OCI-LY7 (cell line): Measurements from ENCODE around the gene MGA. TPM values are rescaled to one million over a fixed set of nuclear protein-coding genes. Genes with fewer than 3 reads are reported as not detected.

Source experiments
- BruUV-seq: library from RNA; stranded (reverse); fragments of 400-500 nt; replicated peaks from 2 replicates; lab custom pipeline; 2021; lab: Mats Ljungman, UMichigan
- CTCF ChIA-PET: fragments of 300-600 bp; sonication (Branson Sonifier 250); formaldehyde crosslinking; loops from one replicate; lab custom pipeline; 2022; ENCODE audit warnings: antibody characterized with exemption; ENCODE audit not compliant: unreplicated experiment; lab: Charles Lee
- POLR2A ChIA-PET: fragments of 300-600 bp; sonication (Branson Sonifier 250); formaldehyde crosslinking; loops from one replicate; lab custom pipeline; 2022; ENCODE audit warnings: antibody characterized with exemption; lab: Charles Lee
- DNase-seq: peaks from one replicate; pipeline ENCODE4 v3.0.0-alpha.2; 2015; ENCODE audit warnings: low spot score
- H2AFZ ChIP-seq: fragments of 200-600 bp; sonication (generic), shearing (Covaris generic); 2 replicates; pipeline ENCODE4 v1.6.1; 2014; ENCODE audit warnings: mild to moderate bottlenecking, antibody characterized with exemption, low read length, moderate library complexity
- H3K27ac ChIP-seq: fragments of 200-600 bp; sonication (generic); 2 replicates; pipeline ENCODE4 v1.5.1; 2014; ENCODE audit warnings: mixed run types, low read depth, mild to moderate bottlenecking, moderate library complexity, low read length, inconsistent platforms; ENCODE audit not compliant: poor library complexity, severe bottlenecking
- H3K36me3 ChIP-seq: fragments of 200-600 bp; sonication (generic); 2 replicates; pipeline ENCODE4 v1.6.1; 2014; ENCODE audit warnings: mild to moderate bottlenecking, antibody characterized with exemption, low read length, moderate library complexity, mixed read lengths; ENCODE audit not compliant: insufficient read depth
- H3K4me1 ChIP-seq: fragments of 200-600 bp; sonication (generic); 2 replicates; pipeline ENCODE4 v1.5.1; 2014; ENCODE audit warnings: mild to moderate bottlenecking, low read length; ENCODE audit not compliant: insufficient read depth, poor library complexity, severe bottlenecking
- H3K4me2 ChIP-seq: fragments of 200-600 bp; sonication (generic); 2 replicates; pipeline ENCODE4 v1.6.1; 2014; ENCODE audit warnings: mild to moderate bottlenecking, low read length
- H3K4me3 ChIP-seq: fragments of 200-600 bp; sonication (generic); 2 replicates; pipeline ENCODE4 v1.5.1; 2014; ENCODE audit warnings: mild to moderate bottlenecking, low read depth, low read length; ENCODE audit not compliant: poor library complexity, severe bottlenecking
- H3K79me2 ChIP-seq: fragments of 200-600 bp; sonication (generic); 2 replicates; pipeline ENCODE4 v1.6.1; 2016; ENCODE audit warnings: low read depth, mild to moderate bottlenecking, low read length, moderate library complexity, mixed read lengths; ENCODE audit not compliant: insufficient read depth
- H3K9me2 ChIP-seq: fragments of 200-600 bp; sonication (generic); 2 replicates; pipeline ENCODE4 v1.6.1; 2016; ENCODE audit warnings: mild to moderate bottlenecking, low read length, mixed read lengths; ENCODE audit not compliant: insufficient read depth
- H3K9me3 ChIP-seq: fragments of 200-600 bp; sonication (generic); 2 replicates; pipeline ENCODE4 v1.6.1; 2014; ENCODE audit warnings: mild to moderate bottlenecking, mixed run types, low read length, mixed read lengths
- H4K20me1 ChIP-seq: fragments of 200-600 bp; sonication (generic); 2 replicates; pipeline ENCODE4 v1.6.1; 2014; ENCODE audit warnings: mild to moderate bottlenecking, antibody characterized with exemption, low read length, moderate library complexity, mixed read lengths; ENCODE audit not compliant: insufficient read depth
- CTCF ChIP-seq: fragments of 200-600 bp; sonication (generic); conservative IDR thresholded peaks from 2 replicates; pipeline ENCODE4 v1.5.1; 2014; ENCODE audit warnings: mild to moderate bottlenecking, antibody characterized with exemption, low read length, moderate library complexity, mixed read lengths
- EZH2phosphoT487 ChIP-seq: fragments of 200-600 bp; sonication (generic); IDR thresholded peaks from 2 replicates; pipeline ENCODE4 v1.6.1; 2018; ENCODE audit warnings: low read depth, borderline replicate concordance, mild to moderate bottlenecking, mixed run types, antibody characterized with exemption, low read length, moderate library complexity, mixed read lengths
- intact Hi-C: fragments of 100-400 bp; cut with micrococcal nuclease; formaldehyde crosslinking; loops from one replicate; pipeline ENCODE4 v1.10.0; 2022; ENCODE audit not compliant: unreplicated experiment
- total RNA-seq, 2 experiments: library from RNA; depleted of rRNA in 1 of 2; stranded (reverse); fragments of >200 nt in 1 of 2; shearing (Covaris generic) in 1 of 2; gene quantifications; 2 replicates each; pipeline ENCODE4 v1.2.3, GENCODE V29; 2014 to 2022

Gene MGA
- total RNA-seq, 2 experiments from 2014 or later = 48.8 to 59.1 TPM

- intact Hi-C loops = no loop called here
- H3K36me3 ChIP-seq = peaks cover 85% of the 10 kb centered on the region
- H3K4me2 ChIP-seq = no peak overlapping the region
- H3K4me3 ChIP-seq = no peak overlapping the region
- CTCF ChIA-PET = no interaction called here
- no peak for DNase-seq
- H3K9me3 ChIP-seq = no peaks in the 10 kb centered on the region
- no peaks in the 10 kb centered on the region for H3K9me2 ChIP-seq
- H3K27ac ChIP-seq = no peak overlapping the region
- H2AFZ ChIP-seq = no peak overlapping the region
- peaks cover 57% of the 10 kb centered on the region for H3K79me2 ChIP-seq
- no TSS peak for BruUV-seq
- H4K20me1 ChIP-seq = no peaks in the 10 kb centered on the region
- no peaks in the 10 kb centered on the region for H3K4me1 ChIP-seq
- no peak for TF ChIP-seq CTCF
- no peak for TF ChIP-seq EZH2phosphoT487
- POLR2A ChIA-PET = interaction anchor here (0.7 kb wide), 1 partner anchor 593 kb away, joined by 3 read pairs; no protein-coding TSS in a partner anchor
Measured at GRCh38 chr15:41703120-41703519, 42.9 kb downstream of the MGA start.

- Histone ChIP-seq H3K9me2 (no peaks in the 10 kb centered on the region), H3K79me2 (no peaks in the 10 kb centered on the region), H3K36me3 (peaks cover 70% of the 10 kb centered on the region), H3K4me2 (no peak overlapping the region), H3K4me3 (no peak overlapping the region), H4K20me1 (no peaks in the 10 kb centered on the region), H3K27ac (no peak overlapping the region), H3K9me3 (no peaks in the 10 kb centered on the region), H3K4me1 (no peaks in the 10 kb centered on the region), H2AFZ (no peak overlapping the region)
- TF ChIP-seq CTCF (no peak), EZH2phosphoT487 (no peak)
- BruUV-seq = no TSS peak
- ChIA-PET CTCF (no interaction called here), POLR2A (interaction anchor here (0.6 to 0.7 kb wide), 2 partner anchors 27 to 169 kb away, joined by 3 to 6 read pairs; no protein-coding TSS in a partner anchor)
- intact Hi-C loops = no loop called here
- DNase-seq = no peak
Measured at GRCh38 chr15:41713047-41713446, 52.8 kb downstream of the MGA start.

GRCh38 chr15:41714291-41714690 lies 54.1 kb downstream of the MGA start:
- intact Hi-C loops = no loop called here
- peaks cover 65% of the 10 kb centered on the region for H3K36me3 ChIP-seq
- no peaks in the 10 kb centered on the region for H4K20me1 ChIP-seq
- no peak for DNase-seq
- ChIA-PET POLR2A (interaction anchor here (0.6 to 0.7 kb wide), 3 partner anchors 46 to 158 kb away, joined by 3 read pairs; no protein-coding TSS in a partner anchor), CTCF (interaction anchor here (1.0 kb wide), 1 partner anchor 9 kb away, joined by 3 read pairs; no protein-coding TSS in a partner anchor)
- no peaks in the 10 kb centered on the region for H3K9me2 ChIP-seq
- H3K79me2 ChIP-seq = no peaks in the 10 kb centered on the region
- no peak overlapping the region for H3K4me2 ChIP-seq
- TF ChIP-seq CTCF = no peak
- no peak for TF ChIP-seq EZH2phosphoT487
- H2AFZ ChIP-seq = no peak overlapping the region
- no peaks in the 10 kb centered on the region for H3K4me1 ChIP-seq
- no peaks in the 10 kb centered on the region for H3K9me3 ChIP-seq
- H3K27ac ChIP-seq = no peak overlapping the region
- no peak overlapping the region for H3K4me3 ChIP-seq
- no TSS peak for BruUV-seq
